ENCODE measurements around the gene ZNF655.
A peak's percentile ranks its signal among the peaks of the same experiment; 100 is the strongest.
"Not testable (repeated sequence)": the region's sequence is repeated elsewhere in the genome, so short reads cannot be mapped to it uniquely, and the experiment has no call there.

The ZNF655 gene

GRCh38 chr7:99558306-99559174 is at the start of gene ZNF655:
TSS of gene ZNF655 (plus strand) at chr7:99558642. CDS start at chr7:99560560, 1,918 bp downstream.
- TF ChIP-seq JUND (IDR thresholded peaks at IDR 0.05; ENCODE audit: low read depth) = no peak
- in situ Hi-C loops (cut with HindIII; ENCODE audit: low pct_unique_long_range_greater_than_20kb, low sequenced_read_pairs) = no loop called here
- DNase-seq (ENCODE audit: low read depth in 1 of 2, low spot score in 1 of 2) = peak; percentile 58 to 80

- in situ Hi-C loops (cut with HindIII; ENCODE audit: low pct_unique_long_range_greater_than_20kb, low sequenced_read_pairs) = no loop called here
- no peak for TF ChIP-seq JUND (IDR thresholded peaks at IDR 0.05; ENCODE audit: low read depth)
- no peak for DNase-seq (ENCODE audit: low read depth in 1 of 2, low spot score in 1 of 2)
Observed at GRCh38 chr7:99514050-99514449, 44.4 kb upstream of the ZNF655 start.

- no peak for DNase-seq (ENCODE audit: low read depth in 1 of 2, low spot score in 1 of 2)
- no peak for TF ChIP-seq JUND (IDR thresholded peaks at IDR 0.05; ENCODE audit: low read depth)
- in situ Hi-C loops (cut with HindIII; ENCODE audit: low pct_unique_long_range_greater_than_20kb, low sequenced_read_pairs) = no loop called here
Observed at GRCh38 chr7:99521399-99521798, 37.0 kb upstream of the ZNF655 start.

GRCh38 chr7:99525713-99526440 is 32.6 kb upstream of the ZNF655 start:
- peak in 1 of 2 experiments; percentile 30 for DNase-seq (ENCODE audit: low read depth in 1 of 2, low spot score in 1 of 2)
- TF ChIP-seq JUND (IDR thresholded peaks at IDR 0.05; ENCODE audit: low read depth) = no peak
- in situ Hi-C loops (cut with HindIII; ENCODE audit: low pct_unique_long_range_greater_than_20kb, low sequenced_read_pairs) = no loop called here

GRCh38 chr7:99531354-99531765 is 27.1 kb upstream of the ZNF655 start:
- no peak for TF ChIP-seq JUND (IDR thresholded peaks at IDR 0.05; ENCODE audit: low read depth)
- in situ Hi-C loops (cut with HindIII; ENCODE audit: low pct_unique_long_range_greater_than_20kb, low sequenced_read_pairs) = no loop called here
- peak in 1 of 2 experiments; percentile 9 for DNase-seq (ENCODE audit: low read depth in 1 of 2, low spot score in 1 of 2)

- in situ Hi-C loops (cut with HindIII; ENCODE audit: low pct_unique_long_range_greater_than_20kb, low sequenced_read_pairs) = no loop called here
- no peak for DNase-seq (ENCODE audit: low read depth in 1 of 2, low spot score in 1 of 2)
- TF ChIP-seq JUND (IDR thresholded peaks at IDR 0.05; ENCODE audit: low read depth) = no peak
Observed at GRCh38 chr7:99535667-99536066, 22.8 kb upstream of the ZNF655 start.

- no peak for TF ChIP-seq JUND (IDR thresholded peaks at IDR 0.05; ENCODE audit: low read depth)
- in situ Hi-C loops (cut with HindIII; ENCODE audit: low pct_unique_long_range_greater_than_20kb, low sequenced_read_pairs) = no loop called here
- no peak for DNase-seq (ENCODE audit: low read depth in 1 of 2, low spot score in 1 of 2)
Observed at GRCh38 chr7:99539213-99539811, 19.1 kb upstream of the ZNF655 start.

- in situ Hi-C loops (cut with HindIII; ENCODE audit: low pct_unique_long_range_greater_than_20kb, low sequenced_read_pairs) = no loop called here
- DNase-seq (ENCODE audit: low read depth in 1 of 2, low spot score in 1 of 2) = no peak
- no peak for TF ChIP-seq JUND (IDR thresholded peaks at IDR 0.05; ENCODE audit: low read depth)
Observed at GRCh38 chr7:99540542-99540941, 17.9 kb upstream of the ZNF655 start.

GRCh38 chr7:99541212-99541611 is 17.2 kb upstream of the ZNF655 start:
- no peak for DNase-seq (ENCODE audit: low read depth in 1 of 2, low spot score in 1 of 2)
- TF ChIP-seq JUND (IDR thresholded peaks at IDR 0.05; ENCODE audit: low read depth) = no peak
- in situ Hi-C loops (cut with HindIII; ENCODE audit: low pct_unique_long_range_greater_than_20kb, low sequenced_read_pairs) = no loop called here

GRCh38 chr7:99543081-99543671 is 15.3 kb upstream of the ZNF655 start:
- in situ Hi-C loops (cut with HindIII; ENCODE audit: low pct_unique_long_range_greater_than_20kb, low sequenced_read_pairs) = no loop called here
- DNase-seq (ENCODE audit: low read depth in 1 of 2, low spot score in 1 of 2) = no peak
- no peak for TF ChIP-seq JUND (IDR thresholded peaks at IDR 0.05; ENCODE audit: low read depth)

- DNase-seq (ENCODE audit: low read depth in 1 of 2, low spot score in 1 of 2) = no peak
- in situ Hi-C loops (cut with HindIII; ENCODE audit: low pct_unique_long_range_greater_than_20kb, low sequenced_read_pairs) = no loop called here
- TF ChIP-seq JUND (IDR thresholded peaks at IDR 0.05; ENCODE audit: low read depth) = no peak
Observed at GRCh38 chr7:99543916-99544315, 14.5 kb upstream of the ZNF655 start.

GRCh38 chr7:99545308-99545707 is 13.1 kb upstream of the ZNF655 start:
- in situ Hi-C loops (cut with HindIII; ENCODE audit: low pct_unique_long_range_greater_than_20kb, low sequenced_read_pairs); DNase-seq (ENCODE audit: low read depth in 1 of 2, low spot score in 1 of 2): not testable (repeated sequence)

GRCh38 chr7:99549545-99549944 is 8.9 kb upstream of the ZNF655 start:
- in situ Hi-C loops (cut with HindIII; ENCODE audit: low pct_unique_long_range_greater_than_20kb, low sequenced_read_pairs); DNase-seq (ENCODE audit: low read depth in 1 of 2, low spot score in 1 of 2): not testable (repeated sequence)
